Loucy (cell line): Measurements from ENCODE around the gene SDHD.
"Not testable (repeated sequence)": the region's sequence is repeated elsewhere in the genome, so short reads cannot be mapped to it uniquely, and the experiment has no call there.

Experiments used
- EZH2phosphoT487 ChIP-seq: fragments of 200-600 bp; IDR thresholded peaks from 2 replicates; pipeline ENCODE4 v1.6.1; 2018; ENCODE audit warnings: antibody characterized with exemption, mild to moderate bottlenecking, moderate library complexity, borderline replicate concordance
- TF ChIP-seq, protein P1 (sequence below): fragments of 200-600 bp; sonication (generic); conservative IDR thresholded peaks from 2 replicates; pipeline ENCODE4 v1.5.1; 2014; ENCODE audit warnings: mild to moderate bottlenecking, antibody characterized with exemption, low read length

DNA sequence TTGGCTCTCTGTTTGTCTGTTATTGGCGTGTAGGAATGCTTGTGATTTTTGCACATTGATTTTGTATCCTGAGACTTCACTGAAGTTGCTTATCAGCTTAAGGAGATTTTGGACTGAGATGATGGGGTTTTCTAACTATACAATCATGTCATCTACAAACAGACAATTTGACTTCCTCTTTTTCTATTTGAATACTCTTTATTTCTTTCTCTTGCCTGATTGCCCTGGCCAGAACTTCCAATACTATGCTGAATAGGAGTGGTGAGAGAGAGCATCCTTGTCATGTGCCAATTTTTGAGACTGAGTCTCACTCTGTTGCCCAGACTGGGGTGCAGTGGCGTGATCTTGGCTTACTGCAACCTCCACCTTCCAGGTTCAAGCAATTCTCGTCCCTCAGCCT, 38.4 kb upstream of the SDHD start:
- TF ChIP-seq EZH2phosphoT487 = not testable (repeated sequence)
- TF ChIP-seq, protein P1, sequence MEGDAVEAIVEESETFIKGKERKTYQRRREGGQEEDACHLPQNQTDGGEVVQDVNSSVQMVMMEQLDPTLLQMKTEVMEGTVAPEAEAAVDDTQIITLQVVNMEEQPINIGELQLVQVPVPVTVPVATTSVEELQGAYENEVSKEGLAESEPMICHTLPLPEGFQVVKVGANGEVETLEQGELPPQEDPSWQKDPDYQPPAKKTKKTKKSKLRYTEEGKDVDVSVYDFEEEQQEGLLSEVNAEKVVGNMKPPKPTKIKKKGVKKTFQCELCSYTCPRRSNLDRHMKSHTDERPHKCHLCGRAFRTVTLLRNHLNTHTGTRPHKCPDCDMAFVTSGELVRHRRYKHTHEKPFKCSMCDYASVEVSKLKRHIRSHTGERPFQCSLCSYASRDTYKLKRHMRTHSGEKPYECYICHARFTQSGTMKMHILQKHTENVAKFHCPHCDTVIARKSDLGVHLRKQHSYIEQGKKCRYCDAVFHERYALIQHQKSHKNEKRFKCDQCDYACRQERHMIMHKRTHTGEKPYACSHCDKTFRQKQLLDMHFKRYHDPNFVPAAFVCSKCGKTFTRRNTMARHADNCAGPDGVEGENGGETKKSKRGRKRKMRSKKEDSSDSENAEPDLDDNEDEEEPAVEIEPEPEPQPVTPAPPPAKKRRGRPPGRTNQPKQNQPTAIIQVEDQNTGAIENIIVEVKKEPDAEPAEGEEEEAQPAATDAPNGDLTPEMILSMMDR = not testable (repeated sequence)
